Stimulated activated CD4-positive, alpha-beta T cell treated with anti-CD3 and anti-CD28 coated beads, Interleukin-1b, Interleukin-23, amount 100 ng/mL, for 4 hours (primary cell): ENCODE results near the gene B3GAT1.
"Not testable (repeated sequence)": the region's sequence is repeated elsewhere in the genome, so short reads cannot be mapped to it uniquely, and the experiment has no call there.

ENCODE experiments used
- DNase-seq, 2 donors: peaks; one replicate each; pipeline ENCODE4 v3.0.0-alpha.2; 2020; ENCODE audit warnings: low read depth in 2 of 2

B3GAT1 gene, protein sequence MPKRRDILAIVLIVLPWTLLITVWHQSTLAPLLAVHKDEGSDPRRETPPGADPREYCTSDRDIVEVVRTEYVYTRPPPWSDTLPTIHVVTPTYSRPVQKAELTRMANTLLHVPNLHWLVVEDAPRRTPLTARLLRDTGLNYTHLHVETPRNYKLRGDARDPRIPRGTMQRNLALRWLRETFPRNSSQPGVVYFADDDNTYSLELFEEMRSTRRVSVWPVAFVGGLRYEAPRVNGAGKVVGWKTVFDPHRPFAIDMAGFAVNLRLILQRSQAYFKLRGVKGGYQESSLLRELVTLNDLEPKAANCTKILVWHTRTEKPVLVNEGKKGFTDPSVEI

DNA sequence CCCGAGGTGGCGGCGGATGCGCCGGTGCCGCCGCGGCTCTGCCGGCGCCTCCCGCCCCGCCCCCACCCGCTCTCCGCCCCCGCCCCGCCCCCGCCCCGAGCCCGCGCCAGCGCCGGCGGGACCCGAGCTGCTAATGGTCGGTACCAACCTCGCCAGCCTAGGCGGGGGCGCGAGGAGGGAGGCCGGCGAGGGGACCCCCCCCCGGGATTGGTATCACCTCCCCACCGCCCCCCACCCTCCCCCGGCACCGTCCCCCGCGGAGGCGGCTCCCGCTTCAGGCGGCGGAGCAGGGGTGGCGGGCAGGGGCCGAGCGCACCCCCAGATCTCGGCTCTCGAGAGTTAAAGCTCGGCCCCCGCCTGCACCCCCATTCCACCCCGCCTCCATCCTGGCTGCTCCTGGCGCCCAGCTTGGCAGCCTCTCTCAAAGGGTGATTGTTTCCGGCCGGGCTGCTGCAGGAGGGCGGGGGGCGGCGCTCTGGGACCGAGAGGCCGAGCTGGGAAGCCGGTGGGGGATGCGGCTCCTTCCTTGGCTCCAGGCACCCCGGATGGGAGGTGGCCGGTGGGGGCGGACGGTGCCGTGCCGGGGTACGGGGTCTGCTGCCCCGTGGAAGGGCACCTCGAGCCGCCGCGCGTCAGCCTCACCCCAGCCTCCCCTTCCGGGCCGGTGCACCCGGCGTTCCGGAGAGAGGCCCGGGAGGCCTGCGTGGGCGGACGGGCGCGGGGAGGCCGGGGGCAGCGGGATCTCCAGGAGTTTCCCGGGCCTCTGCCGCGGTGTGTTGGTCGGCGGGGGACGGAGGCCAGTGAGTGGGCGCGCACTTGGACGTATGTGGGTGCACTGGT is at the start of gene B3GAT1:
Gene B3GAT1, minus strand, starts transcription at position 40 of the 840 bp plus-strand sequence. CDS start 24,583 bp downstream, outside the sequence.
- DNase-seq, result peak in 1 of 2 donors; percentile 9

DNA sequence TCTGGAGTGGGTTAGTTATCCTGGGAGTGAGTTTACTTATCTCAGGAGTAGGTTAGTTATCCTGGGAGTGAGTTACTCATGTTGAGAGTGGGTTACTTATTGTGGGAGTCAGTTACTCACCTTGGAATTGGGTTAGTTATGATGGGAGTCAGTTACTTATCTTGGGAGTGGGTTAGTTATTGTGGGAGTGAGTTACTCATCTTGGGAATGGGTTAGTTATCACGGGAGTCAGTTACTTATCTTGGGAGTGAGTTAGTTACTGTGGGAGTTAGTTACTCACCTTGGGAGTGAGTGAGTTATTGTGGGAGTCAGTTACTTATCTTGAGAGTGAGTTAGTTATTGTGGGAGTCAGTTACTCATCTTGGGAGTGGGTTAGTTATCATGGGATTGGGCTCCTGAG is 49.6 kb upstream of the B3GAT1 start:
- no peak for DNase-seq

DNA sequence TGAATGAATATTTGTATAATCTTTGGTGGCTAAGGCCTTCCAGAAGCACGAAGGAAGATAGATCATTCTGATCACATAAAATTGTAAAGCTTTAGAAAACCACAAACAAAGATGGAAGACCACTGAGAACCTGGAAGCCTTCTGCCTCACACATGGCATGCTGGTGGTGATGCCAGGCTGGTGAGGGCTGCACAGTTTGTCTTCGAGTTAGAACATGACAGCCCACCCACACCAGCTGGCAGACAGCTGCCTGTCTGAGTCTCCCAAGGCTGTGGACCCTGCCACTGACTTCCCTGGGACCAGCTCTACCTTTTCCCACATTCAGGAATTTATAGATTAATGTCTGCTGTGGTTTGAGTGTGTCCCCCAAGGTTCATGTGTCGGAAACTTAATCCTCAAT is 48.8 kb upstream of the B3GAT1 start:
- no peak for DNase-seq

- DNase-seq, result no peak
These were observed 48.1 kb upstream of the B3GAT1 start for GRCh38 chr11:134460062-134460561.

DNA sequence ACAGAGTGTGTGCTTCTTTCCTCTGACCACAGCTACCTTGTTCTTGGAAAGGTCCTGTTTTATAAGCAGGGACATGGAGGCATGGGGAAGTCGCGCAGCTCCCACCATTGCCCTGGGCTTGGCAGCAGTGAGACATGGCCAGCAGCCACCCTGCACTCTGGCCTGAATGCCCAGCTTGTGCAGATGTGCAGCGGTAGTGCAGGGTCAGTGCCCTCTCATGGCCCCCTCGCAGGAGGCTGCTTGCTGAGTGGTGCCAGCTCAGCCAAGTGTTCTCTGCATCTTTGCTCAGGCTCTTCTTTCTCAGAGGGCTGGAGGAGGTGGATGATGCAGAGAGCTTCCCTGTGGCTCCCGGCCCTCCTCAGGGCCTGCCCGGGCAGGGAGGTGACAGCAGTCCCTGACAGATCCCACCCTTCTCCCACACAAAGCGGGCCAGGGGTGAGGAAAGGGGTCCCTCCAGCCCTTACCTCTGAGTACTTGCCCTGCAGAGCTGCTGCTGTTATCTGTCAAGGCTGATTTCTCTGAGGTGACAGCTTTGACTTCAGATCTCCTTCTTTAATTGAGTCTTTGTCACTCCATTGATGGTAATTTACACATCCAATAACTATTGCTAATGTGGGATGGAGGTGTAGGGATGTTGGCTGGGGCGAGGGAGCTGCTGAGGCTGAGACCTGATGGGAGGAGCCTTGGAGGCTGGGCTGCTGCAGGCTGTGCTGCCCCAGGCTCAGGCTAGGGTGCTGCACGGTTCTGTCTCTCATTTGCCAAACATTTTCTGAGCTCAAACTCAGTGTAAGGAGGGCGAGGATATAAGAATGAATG is 47.4 kb upstream of the B3GAT1 start:
- DNase-seq, result no peak

DNA sequence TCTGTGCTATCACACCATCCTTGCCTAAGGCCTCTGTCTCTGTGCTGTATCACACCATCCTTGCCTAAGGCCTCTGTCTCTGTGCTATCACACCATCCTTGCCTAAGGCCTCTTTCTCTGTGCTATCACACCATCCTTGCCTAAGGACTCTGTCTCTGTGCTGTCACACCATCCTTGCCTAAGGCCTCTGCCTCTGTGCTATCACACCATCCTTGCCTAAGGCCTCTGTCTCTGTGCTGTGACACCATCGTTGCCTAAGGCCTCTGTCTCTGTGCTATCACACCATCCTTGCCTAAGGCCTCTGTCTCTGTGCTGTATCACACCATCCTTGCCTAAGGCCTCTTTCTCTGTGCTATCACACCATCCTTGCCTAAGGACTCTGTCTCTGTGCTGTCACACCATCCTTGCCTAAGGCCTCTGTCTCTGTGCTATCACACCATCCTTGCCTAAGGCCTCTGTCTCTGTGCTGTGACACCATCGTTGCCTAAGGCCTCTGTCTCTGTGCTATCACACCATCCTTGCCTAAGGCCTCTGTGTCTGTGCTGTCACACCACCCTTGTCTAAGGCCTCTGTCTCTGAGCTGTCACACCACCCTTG is 45.5 kb upstream of the B3GAT1 start:
- not testable (repeated sequence) for DNase-seq

DNA sequence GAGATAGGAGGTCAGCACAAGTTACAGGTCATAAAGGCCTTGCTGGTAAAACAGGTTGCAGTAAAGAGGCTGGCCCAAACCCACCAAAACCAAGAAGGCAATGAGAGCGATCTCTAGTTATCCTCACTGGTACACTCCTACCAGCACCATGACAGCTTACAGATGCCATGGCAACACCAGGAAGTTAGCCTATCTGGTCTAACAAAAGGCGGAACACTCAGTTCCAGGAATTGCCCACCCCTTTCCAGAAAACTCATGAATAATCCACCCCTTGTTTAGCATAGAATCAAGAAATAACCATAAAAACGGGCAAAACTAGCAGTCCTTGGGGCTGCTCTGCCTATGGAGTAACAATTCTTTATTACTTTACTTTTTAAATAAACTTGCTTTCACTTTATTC is 43.5 kb upstream of the B3GAT1 start:
- DNase-seq, result no peak

GRCh38 chr11:134454146-134454690 is 42.2 kb upstream of the B3GAT1 start:
- no peak for DNase-seq

DNA sequence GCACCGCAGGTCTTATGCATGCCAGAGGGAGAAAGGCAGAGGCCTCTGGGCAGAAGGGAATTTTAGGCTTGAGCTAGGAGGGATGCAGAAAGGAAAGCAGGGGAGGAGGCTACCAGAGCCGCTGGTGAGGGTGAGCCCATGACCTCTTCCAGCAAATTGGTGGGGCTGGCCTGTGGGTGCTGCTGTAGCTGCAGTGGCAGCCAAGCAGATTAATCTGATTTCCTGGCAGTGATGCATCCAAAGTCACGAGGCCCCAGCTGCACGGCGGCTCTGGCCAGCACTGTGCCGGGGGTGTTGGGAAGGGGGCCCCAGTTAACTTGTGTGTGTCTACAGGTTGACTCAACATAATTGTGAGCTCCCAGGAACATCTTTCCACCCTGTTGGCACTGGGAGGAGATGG is 41.4 kb upstream of the B3GAT1 start:
- DNase-seq, result no peak

DNA sequence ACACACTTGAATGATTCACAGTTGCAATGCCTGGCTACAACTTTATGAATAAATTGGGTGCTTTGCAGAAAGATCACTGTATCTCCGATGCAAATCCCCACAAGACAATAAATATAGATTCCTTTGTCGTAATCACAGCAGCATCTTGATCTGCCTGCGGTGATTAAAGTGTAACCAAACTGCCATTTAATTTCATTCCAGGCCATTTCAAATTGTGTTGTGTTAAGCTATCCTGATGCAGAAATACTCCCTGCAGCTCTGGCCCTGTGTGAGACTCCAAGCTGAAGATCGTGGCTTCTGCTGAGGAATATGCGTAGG is 40.8 kb upstream of the B3GAT1 start:
- DNase-seq, result no peak

- DNase-seq, result no peak
These were observed 40.2 kb upstream of the B3GAT1 start for GRCh38 chr11:134452026-134452837.

DNA sequence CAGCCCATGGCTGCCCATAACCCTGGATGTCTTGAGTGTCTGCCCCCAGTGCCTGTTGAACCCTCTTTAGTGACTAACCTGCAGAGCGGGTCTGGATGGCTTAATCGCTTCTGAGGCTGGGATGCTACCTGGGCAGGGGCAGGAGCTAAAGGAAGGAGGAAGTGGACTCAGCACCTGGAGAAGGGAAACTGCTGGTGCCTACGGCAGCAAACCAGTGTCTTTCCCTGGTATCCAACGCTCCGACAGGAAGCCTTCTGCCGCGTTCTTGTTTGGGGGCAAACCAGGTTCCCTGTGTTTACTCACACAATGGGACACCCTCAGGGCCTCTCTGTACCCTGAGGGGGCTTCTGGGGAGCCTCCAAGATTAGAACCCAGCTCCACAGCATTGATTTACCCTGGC is 38.1 kb upstream of the B3GAT1 start:
- no peak for DNase-seq

DNA sequence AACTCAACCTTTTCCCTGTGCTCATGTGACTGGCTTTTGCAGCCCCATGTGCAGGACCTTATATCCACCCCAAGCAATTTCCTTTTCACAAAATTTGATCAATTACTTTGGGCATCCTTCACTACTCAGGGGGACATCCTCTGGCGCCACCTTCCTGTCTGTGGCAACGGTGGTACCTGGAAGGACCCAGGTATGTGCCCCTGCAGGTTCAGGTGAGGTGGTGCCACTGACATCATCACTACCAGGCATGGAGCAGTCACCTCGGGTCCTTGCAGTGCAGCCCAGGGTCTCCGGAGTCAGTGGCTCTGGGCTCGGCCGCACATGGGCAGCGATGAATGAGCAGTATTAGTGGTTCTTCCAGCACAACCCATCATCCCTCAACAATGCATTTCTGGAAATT is 37.7 kb upstream of the B3GAT1 start:
- no peak for DNase-seq

DNA sequence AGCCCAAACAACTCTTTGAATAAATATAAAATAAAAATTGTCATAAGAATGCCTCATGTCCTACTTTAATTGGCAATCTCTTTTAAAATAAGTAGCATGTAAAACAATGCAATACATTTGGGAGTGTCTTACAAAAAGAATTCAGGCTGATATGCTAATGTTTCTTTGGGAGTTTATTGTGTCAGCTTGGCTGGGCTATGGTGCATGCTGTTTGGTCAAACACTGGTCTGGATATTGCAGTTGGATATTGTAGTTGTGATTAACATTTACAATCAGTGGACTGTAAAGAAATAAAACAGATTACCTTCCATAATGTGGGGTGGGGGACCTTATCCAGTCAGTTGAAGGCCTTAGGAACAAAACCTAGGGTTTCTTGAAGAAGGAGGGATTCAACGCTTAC is 37.0 kb upstream of the B3GAT1 start:
- no peak for DNase-seq

GRCh38 chr11:134447696-134448095 is 35.7 kb upstream of the B3GAT1 start:
- DNase-seq, result no peak

DNA sequence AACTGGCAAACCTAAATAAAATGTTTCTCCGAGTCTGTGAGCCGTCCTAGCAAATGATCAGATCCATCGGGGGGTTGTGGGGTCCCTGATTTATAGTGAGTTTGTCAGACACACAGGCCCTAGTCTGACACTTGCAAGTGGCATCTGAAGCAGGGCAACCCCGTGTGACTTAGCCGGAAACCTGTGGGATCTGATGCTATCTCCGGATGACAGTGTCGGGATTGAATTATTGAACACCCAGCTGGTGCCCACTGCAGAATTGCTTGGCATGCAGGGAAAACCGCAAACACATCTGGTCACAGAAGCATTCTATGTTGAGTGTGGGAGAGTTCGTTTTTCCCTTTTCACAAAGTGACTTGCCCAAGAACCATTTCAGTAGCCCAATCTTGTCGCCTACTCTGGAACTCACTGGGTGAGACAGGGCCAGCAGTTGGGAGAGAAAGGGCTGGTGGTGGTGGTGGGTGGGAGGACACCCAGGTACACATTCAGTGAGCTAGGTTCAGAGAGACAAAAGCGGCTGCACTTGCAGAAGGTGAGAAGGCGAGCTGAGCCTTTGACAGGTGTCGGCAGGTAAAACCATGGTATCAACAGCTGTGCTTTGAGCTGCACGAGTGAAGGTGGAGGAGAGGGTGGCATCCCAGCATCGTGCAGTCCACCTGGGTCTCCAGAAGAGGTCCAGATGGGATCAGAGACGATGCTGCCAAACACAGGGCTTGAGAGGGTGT is 33.7 kb upstream of the B3GAT1 start:
- no peak for DNase-seq

- DNase-seq, result not testable (repeated sequence)
These were observed 32.4 kb upstream of the B3GAT1 start for GRCh38 chr11:134444160-134445108.

DNA sequence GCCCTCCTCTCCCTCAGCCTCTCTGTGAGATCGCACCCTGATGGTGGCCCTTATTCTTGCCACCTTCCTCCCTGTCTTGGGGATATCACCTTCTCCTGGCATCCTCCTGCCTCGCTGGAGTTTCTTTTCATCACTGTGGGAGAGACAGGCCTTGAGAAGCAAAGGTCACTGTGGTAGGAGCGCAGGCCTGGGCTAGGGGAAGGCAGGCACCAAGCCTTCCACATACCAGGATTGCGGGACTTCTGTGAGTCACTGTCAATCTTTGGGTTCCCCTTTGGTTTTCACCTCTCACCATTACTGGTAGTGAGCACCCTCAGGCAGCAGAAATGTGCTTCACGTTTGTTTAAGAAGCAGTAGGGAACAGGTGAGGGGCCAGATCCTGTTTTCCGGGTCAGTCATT is 31.2 kb upstream of the B3GAT1 start:
- no peak for DNase-seq

- DNase-seq, result no peak
These were observed 30.2 kb upstream of the B3GAT1 start for GRCh38 chr11:134442246-134442645.
